Left lung (tissue), 10 donors: ENCODE measurements around the gene PEX26. TPM values are rescaled to one million over a fixed set of nuclear protein-coding genes. Genes with fewer than 3 reads are reported as not detected.
"Not testable (repeated sequence)": the region's sequence is repeated elsewhere in the genome, so short reads cannot be mapped to it uniquely, and the experiment has no call there.

Source experiments
- ATAC-seq: fragments of 200-7000 bp; cut with Tn5 transposase; one replicate; pipeline ENCODE4 v1.9.1; 2020; ENCODE audit warnings: moderate library complexity
- DNase-seq, 4 donors: peaks; one replicate each; pipeline ENCODE4 v3.0.0-alpha.2; 2013 to 2020
- H3K27ac ChIP-seq, 2 donors: fragments of 200-600 bp; sonication (generic) in 1 of 2; one replicate each; pipeline versions ENCODE4 v1.5.0 to v1.8.0; 2020 to 2021
- H3K27me3 ChIP-seq, 2 donors: fragments of 200-600 bp; sonication (generic) in 1 of 2; one replicate each; pipeline versions ENCODE4 v1.5.0 to v1.8.0; 2020 to 2021
- H3K36me3 ChIP-seq, 2 donors: fragments of 200-600 bp; sonication (generic) in 1 of 2; one replicate each; pipeline versions ENCODE4 v1.5.0 to v1.8.0; 2020 to 2021
- H3K4me1 ChIP-seq, 2 donors: fragments of 200-600 bp; one replicate each; pipeline ENCODE4 v1.8.0; 2021
- H3K4me3 ChIP-seq, 2 donors: fragments of 200-600 bp; sonication (generic) in 1 of 2; one replicate each; pipeline versions ENCODE4 v1.5.0 to v1.8.0; 2020 to 2021; ENCODE audit warnings: mild to moderate bottlenecking in 1 of 2
- H3K9me3 ChIP-seq, 2 donors: fragments of 200-600 bp; sonication (generic) in 1 of 2; one replicate each; pipeline versions ENCODE4 v1.5.0 to v1.8.0; 2020 to 2021
- intact Hi-C, 2 donors: fragments of 100-400 bp; cut with DNase I; formaldehyde crosslinking; loops; one replicate each; pipeline versions ENCODE4 v1.11.2 to v1.14.2; 2022
- polyA plus RNA-seq, 6 donors: library from polyadenylated mRNA; unstranded; fragments of 120-200 nt; gene quantifications; one replicate each; pipeline ENCODE4 v1.2.1, GENCODE V29; 2013; ENCODE audit not compliant: insufficient read length in 6 of 6
- total RNA-seq, 2 donors: library from RNA; stranded (reverse); fragmentation: NEBNext Ultra II Directional; extraction: Animal tissue kit (Norgen Biotek cat#: 25700); gene quantifications; one replicate each; pipeline ENCODE4 v1.2.1, GENCODE V29; 2021
- TF ChIP-seq, protein P1 (sequence below), 2 donors: fragments of 200-600 bp; sonication (generic) in 1 of 2; IDR thresholded peaks; one replicate each; pipeline versions ENCODE4 v1.5.0 to v1.8.0; 2021; ENCODE audit warnings: antibody characterized with exemption in 2 of 2
- donor health status: DM: no; HTN: yes; CAD: no.
- donor health status: DM: no; HTN: no; CAD: no.

PEX26 gene
- total and polyA plus RNA-seq, 8 donors: 21.8 to 39.4 (median 26.8) TPM

- TF ChIP-seq, protein P1, sequence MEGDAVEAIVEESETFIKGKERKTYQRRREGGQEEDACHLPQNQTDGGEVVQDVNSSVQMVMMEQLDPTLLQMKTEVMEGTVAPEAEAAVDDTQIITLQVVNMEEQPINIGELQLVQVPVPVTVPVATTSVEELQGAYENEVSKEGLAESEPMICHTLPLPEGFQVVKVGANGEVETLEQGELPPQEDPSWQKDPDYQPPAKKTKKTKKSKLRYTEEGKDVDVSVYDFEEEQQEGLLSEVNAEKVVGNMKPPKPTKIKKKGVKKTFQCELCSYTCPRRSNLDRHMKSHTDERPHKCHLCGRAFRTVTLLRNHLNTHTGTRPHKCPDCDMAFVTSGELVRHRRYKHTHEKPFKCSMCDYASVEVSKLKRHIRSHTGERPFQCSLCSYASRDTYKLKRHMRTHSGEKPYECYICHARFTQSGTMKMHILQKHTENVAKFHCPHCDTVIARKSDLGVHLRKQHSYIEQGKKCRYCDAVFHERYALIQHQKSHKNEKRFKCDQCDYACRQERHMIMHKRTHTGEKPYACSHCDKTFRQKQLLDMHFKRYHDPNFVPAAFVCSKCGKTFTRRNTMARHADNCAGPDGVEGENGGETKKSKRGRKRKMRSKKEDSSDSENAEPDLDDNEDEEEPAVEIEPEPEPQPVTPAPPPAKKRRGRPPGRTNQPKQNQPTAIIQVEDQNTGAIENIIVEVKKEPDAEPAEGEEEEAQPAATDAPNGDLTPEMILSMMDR (IDR thresholded peaks at IDR 0.05): no peak
- ATAC-seq (peak; percentile 70), DNase-seq (no peak)
- H3K36me3 ChIP-seq: no peaks in the 10 kb centered on the region
- H3K4me3 ChIP-seq: no peak overlapping the region
- peaks cover 0 to 2% of the 10 kb centered on the region in 2 donors for H3K4me1 ChIP-seq
- H3K9me3 ChIP-seq: no peaks in the 10 kb centered on the region
- intact Hi-C loops: no loop called here
- H3K27me3 ChIP-seq: peaks cover 0 to 18% of the 10 kb centered on the region in 2 donors
- no peak overlapping the region for H3K27ac ChIP-seq
Observed at GRCh38 chr22:18060646-18061620, 16.9 kb upstream of the PEX26 start.

DNA sequence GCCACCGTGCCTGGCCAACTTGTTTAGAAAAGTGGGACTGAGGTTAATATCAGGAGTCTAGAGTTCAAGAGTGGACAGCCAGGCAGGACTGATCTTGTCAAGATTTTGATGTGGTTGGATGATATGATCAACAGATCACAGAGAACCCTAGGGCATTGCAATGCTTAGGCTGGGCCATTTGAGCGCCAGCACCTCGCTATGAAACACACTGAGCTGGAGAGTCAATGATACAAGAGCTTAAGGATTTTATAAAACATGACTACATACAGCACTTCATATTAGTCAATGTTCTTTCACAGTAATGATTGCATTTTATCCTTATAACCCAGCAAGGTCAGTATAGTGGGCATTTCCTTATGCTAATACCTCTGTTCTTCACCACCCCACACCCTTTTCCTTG is 15.4 kb upstream of the PEX26 start:
- peaks cover 0 to 24% of the 10 kb centered on the region in 2 donors for H3K27me3 ChIP-seq
- intact Hi-C loops: no loop called here
- H3K27ac ChIP-seq: no peak overlapping the region
- TF ChIP-seq, protein P1 (IDR thresholded peaks at IDR 0.05): no peak
- peaks cover 0 to under 1% of the 10 kb centered on the region in 2 donors for H3K4me1 ChIP-seq
- no peaks in the 10 kb centered on the region for H3K9me3 ChIP-seq
- DNase-seq (no peak), ATAC-seq (no peak)
- no peak overlapping the region for H3K4me3 ChIP-seq
- no peaks in the 10 kb centered on the region for H3K36me3 ChIP-seq

DNA sequence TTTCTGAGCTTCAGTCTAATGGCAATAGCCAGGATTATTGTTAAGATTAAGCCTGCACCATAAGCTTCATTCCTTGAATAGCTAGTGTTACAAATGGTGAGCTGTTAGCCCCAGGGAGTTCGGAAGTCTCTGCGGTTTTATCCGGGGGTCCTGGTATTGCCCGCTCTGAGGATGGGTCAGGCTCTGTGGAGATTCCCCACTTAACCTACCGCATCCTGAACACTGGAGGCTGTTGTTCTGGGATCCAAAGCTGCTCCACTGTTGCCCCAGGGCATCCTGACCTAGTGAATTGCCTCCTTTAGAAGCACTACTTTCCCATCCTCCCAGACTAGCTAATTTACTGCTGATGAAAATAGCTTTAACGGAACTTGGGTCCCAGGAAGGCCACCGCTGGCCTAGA is 14.5 kb upstream of the PEX26 start:
- H3K36me3 ChIP-seq: no peaks in the 10 kb centered on the region
- DNase-seq: no peak
- TF ChIP-seq, protein P1 (IDR thresholded peaks at IDR 0.05): no peak
- intact Hi-C loops: no loop called here
- H3K27me3 ChIP-seq: peaks cover 0 to 24% of the 10 kb centered on the region in 2 donors
- no peak overlapping the region for H3K4me3 ChIP-seq
- no peak for ATAC-seq
- no peak overlapping the region for H3K27ac ChIP-seq
- no peaks in the 10 kb centered on the region for H3K9me3 ChIP-seq
- no peaks in the 10 kb centered on the region for H3K4me1 ChIP-seq

- ATAC-seq, H3K9me3 ChIP-seq, H3K4me3 ChIP-seq, DNase-seq, H3K27ac ChIP-seq, H3K4me1 ChIP-seq, intact Hi-C loops, H3K36me3 ChIP-seq: not testable (repeated sequence)
- peaks cover 0 to 24% of the 10 kb centered on the region in 2 donors for H3K27me3 ChIP-seq
Observed at GRCh38 chr22:18063715-18064114, 14.1 kb upstream of the PEX26 start.

DNA sequence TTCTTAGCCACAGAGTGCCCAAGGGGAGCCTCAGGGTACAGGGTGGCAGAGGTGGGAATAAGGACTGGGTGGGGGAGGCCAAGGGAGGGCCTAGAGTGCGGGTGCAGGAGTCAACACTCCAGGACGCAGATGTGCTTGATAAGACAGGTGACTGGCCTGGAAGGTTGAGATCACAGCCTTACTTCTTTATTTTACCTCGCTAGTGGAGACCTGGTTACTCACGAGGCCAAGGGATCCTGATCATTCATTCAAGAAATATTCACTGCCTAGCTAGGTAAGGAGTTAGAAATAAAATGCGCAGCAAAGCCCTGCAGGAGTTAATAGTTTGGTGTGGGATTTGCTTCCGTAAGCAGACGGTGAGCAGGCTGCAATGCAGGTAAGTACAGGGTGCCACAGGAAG is 13.2 kb upstream of the PEX26 start:
- TF ChIP-seq, protein P1 (IDR thresholded peaks at IDR 0.05): no peak
- no peak overlapping the region for H3K27ac ChIP-seq
- DNase-seq (no peak), ATAC-seq (no peak)
- H3K4me1 ChIP-seq: no peaks in the 10 kb centered on the region
- H3K4me3 ChIP-seq: no peak overlapping the region
- intact Hi-C loops: no loop called here
- no peaks in the 10 kb centered on the region for H3K9me3 ChIP-seq
- peaks cover 0 to 24% of the 10 kb centered on the region in 2 donors for H3K27me3 ChIP-seq
- no peaks in the 10 kb centered on the region for H3K36me3 ChIP-seq
